Right ventricle myocardium superior (tissue), 1 donor: Measurements from ENCODE around the gene IFNA1. TPM values are rescaled to one million over a fixed set of nuclear protein-coding genes. Genes with fewer than 3 reads are reported as not detected.

Experiments
- total RNA-seq: library from RNA; stranded (reverse); fragmentation: NEBNext Ultra II Directional; extraction: Animal tissue kit (Norgen Biotek cat#: 25700); gene quantifications from one replicate; pipeline ENCODE4 v1.2.1, GENCODE V29; 2021
- donor health status: DM: no; HTN: yes; CAD: no; lungs with severe emphysema.

Gene IFNA1
- total RNA-seq, 1 donor from 2014 or later: not detected

Other genes with a start within 250 kb of the IFNA1 start
- not detected for gene IFNA7, start 238.2 kb upstream of the IFNA1 start, total RNA-seq
- not detected for gene IFNA10, start 233.3 kb upstream of the IFNA1 start, total RNA-seq
- gene IFNA16, start 223.1 kb upstream of the IFNA1 start, total RNA-seq: not detected
- not detected for gene IFNA17, start 212.2 kb upstream of the IFNA1 start, total RNA-seq
- gene IFNA14, start 200.4 kb upstream of the IFNA1 start, total RNA-seq: not detected
- not detected for gene IFNA5, start 135.1 kb upstream of the IFNA1 start, total RNA-seq
- 11.2 TPM for gene KLHL9, start 105.0 kb upstream of the IFNA1 start, total RNA-seq
- not detected for gene IFNA6, start 89.6 kb upstream of the IFNA1 start, total RNA-seq
- not detected for gene IFNA13, start 72.4 kb upstream of the IFNA1 start, total RNA-seq
- gene IFNA2, start 55.0 kb upstream of the IFNA1 start, total RNA-seq: not detected
- gene IFNA8, start 31.3 kb upstream of the IFNA1 start, total RNA-seq: not detected
- not detected for gene IFNE, start 41.9 kb downstream of the IFNA1 start, total RNA-seq